ENCODE results near the gene ZFHX2.

Gene ZFHX2

GRCh38 chr14:23525611-23526010, 26.0 kb downstream of the ZFHX2 start:
- TF ChIP-seq ZFX (IDR thresholded peaks at IDR 0.05; ENCODE audit: borderline replicate concordance), result no peak
- TF ChIP-seq, protein P1, sequence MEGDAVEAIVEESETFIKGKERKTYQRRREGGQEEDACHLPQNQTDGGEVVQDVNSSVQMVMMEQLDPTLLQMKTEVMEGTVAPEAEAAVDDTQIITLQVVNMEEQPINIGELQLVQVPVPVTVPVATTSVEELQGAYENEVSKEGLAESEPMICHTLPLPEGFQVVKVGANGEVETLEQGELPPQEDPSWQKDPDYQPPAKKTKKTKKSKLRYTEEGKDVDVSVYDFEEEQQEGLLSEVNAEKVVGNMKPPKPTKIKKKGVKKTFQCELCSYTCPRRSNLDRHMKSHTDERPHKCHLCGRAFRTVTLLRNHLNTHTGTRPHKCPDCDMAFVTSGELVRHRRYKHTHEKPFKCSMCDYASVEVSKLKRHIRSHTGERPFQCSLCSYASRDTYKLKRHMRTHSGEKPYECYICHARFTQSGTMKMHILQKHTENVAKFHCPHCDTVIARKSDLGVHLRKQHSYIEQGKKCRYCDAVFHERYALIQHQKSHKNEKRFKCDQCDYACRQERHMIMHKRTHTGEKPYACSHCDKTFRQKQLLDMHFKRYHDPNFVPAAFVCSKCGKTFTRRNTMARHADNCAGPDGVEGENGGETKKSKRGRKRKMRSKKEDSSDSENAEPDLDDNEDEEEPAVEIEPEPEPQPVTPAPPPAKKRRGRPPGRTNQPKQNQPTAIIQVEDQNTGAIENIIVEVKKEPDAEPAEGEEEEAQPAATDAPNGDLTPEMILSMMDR (IDR thresholded peaks at IDR 0.05), result no peak
- no peak overlapping the region for H3K27ac ChIP-seq

- TF ChIP-seq, protein P1 (IDR thresholded peaks at IDR 0.05), result no peak
- no peak for TF ChIP-seq ZFX (IDR thresholded peaks at IDR 0.05; ENCODE audit: borderline replicate concordance)
Measured at GRCh38 chr14:23524954-23525353, 26.6 kb downstream of the ZFHX2 start.

GRCh38 chr14:23523229-23524016, 28.1 kb downstream of the ZFHX2 start:
- TF ChIP-seq, protein P1 (IDR thresholded peaks at IDR 0.05), result no peak
- no peak for TF ChIP-seq ZFX (IDR thresholded peaks at IDR 0.05; ENCODE audit: borderline replicate concordance)

More at GRCh38 chr14:23524954-23525353, 26.6 kb downstream of the ZFHX2 start:
- no peak overlapping the region for H3K27ac ChIP-seq

DNA sequence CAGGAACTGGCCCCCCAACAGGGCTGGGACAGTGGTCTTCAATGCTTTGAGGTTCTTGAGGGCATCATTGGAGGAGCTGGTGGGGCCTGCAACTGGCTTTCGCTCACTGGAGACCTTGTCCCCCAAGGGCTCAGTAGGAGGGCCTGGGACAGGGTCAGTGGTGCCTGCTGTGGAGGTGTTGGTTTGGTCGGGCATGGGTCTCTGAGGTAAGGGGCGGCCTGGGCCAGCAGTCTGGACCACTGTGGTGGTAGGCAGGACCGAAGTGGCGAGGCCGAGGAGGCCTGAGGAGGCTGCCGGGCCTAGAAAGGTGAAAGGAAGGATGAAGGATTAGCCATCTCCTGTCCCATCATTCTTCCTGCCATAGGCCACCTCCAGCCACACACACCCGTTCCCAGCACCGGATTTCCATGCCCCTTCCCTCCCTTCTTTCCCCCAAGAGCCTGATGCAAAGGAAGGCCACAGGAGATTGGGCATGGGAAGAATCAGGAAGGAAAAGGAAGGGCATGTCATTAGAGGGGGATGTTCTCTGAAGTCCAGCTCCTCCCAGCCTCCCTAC, 28.8 kb downstream of the ZFHX2 start:
- TF ChIP-seq ZFX (IDR thresholded peaks at IDR 0.05; ENCODE audit: borderline replicate concordance), result no peak
- TF ChIP-seq, protein P1 (IDR thresholded peaks at IDR 0.05), result no peak
- no peak overlapping the region for H3K27ac ChIP-seq

More at GRCh38 chr14:23523229-23524016, 28.1 kb downstream of the ZFHX2 start:
- no peak overlapping the region for H3K27ac ChIP-seq

DNA sequence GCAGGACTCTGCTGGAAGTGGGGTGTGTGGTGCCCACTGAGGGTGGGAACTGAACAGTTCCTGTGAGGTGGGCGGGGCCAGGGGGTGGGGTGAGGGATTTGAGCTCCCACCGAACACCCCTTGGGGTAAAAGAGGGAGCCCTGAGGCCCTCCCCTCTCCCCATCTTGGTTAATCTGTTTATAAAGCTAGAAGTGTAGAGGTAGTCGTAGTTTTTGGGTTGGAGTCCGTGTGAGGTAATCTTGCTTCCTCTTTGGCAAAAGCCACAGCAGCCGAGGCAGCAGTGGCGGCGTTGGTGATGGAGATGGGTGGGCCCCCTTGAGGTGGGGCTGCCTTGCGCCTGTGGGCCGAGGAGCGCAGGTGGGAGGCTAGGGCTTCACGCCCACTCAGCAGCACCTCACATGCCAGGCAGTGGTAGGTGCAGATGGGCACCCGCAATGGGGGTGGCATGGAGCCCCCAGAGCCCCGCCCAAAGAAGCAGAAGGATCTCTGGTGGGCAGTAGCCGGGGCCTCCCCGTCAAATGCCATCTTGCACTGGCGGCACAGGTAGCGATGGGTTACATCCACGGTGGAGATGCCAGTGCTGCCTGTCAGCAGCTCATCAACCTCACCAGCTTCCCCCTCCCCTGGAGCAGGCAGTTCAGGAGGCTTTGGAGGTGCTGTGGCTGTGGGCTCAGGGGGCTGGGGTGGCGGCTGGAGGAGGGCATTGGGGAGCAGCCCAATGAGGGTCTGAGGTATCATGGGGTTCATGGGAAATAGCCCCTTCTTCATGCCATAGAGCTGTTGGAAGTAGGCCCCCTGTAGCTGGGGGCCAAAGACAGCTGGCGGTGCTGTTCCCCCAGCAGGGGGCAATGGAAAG, 29.6 kb downstream of the ZFHX2 start:
- TF ChIP-seq, protein P1 (IDR thresholded peaks at IDR 0.05), result no peak
- TF ChIP-seq ZFX (IDR thresholded peaks at IDR 0.05; ENCODE audit: borderline replicate concordance), result no peak
- no peak overlapping the region for H3K27ac ChIP-seq

GRCh38 chr14:23520899-23521533, 30.5 kb downstream of the ZFHX2 start:
- TF ChIP-seq, protein P1 (IDR thresholded peaks at IDR 0.05), result no peak
- TF ChIP-seq ZFX (IDR thresholded peaks at IDR 0.05; ENCODE audit: borderline replicate concordance), result no peak
- no peak overlapping the region for H3K27ac ChIP-seq
